Measurements from ENCODE around the gene CIRBP. TPM values are rescaled to one million over a fixed set of nuclear protein-coding genes. Genes with fewer than 3 reads are reported as not detected.

The CIRBP gene
- 162 TPM for polyA plus RNA-seq (2013, experiment 1 of 2)
- polyA plus RNA-seq (2013, experiment 2 of 2): 166 TPM

DNA sequence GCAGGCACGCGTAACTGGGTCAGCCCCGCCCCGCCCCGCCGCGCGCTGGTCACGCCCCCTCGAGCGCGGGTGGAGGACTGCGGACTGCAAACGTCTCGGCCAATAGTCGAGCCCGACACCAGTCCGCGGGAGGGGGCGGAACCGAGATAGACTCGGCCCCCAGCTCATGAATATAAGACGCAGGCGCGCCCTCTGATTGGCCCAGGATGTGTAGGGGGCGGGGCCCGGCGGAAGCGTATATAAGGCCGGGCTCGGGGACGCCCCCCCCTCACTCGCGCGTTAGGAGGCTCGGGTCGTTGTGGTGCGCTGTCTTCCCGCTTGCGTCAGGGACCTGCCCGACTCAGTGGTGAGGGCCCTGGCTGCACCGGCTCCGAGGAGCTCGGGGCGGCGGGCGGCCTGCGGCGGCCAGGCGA lies at the start of gene CIRBP:
CIRBP (plus strand) TSS at position 268 of the 413 bp plus-strand sequence. CDS start 1,602 bp downstream, outside the sequence.
- H3K27me3 ChIP-seq (ENCODE audit: insufficient read depth, low read length): peaks cover 10% of the 10 kb centered on the region
- H3K4me3 ChIP-seq (ENCODE audit: low read length): peak within 1 kb of the TSS; percentile 76
- under 1% methylated on average over 50 of the region's 50 CpGs for WGBS
- peaks cover 32% of the 10 kb centered on the region for H3K4me1 ChIP-seq (ENCODE audit: insufficient read depth, low read length)
- no peaks in the 10 kb centered on the region for H3K9me3 ChIP-seq (ENCODE audit: insufficient read depth, low read depth, low read length)
- peak within 1 kb of the TSS; percentile 96 for H3K9ac ChIP-seq (ENCODE audit: low read depth, low read length)
- peaks cover 43% of the 10 kb centered on the region for H3K36me3 ChIP-seq (ENCODE audit: insufficient read depth, low read length)
- H3K27ac ChIP-seq (ENCODE audit: low read depth, low read length): peak within 1 kb of the TSS; percentile 89

DNA sequence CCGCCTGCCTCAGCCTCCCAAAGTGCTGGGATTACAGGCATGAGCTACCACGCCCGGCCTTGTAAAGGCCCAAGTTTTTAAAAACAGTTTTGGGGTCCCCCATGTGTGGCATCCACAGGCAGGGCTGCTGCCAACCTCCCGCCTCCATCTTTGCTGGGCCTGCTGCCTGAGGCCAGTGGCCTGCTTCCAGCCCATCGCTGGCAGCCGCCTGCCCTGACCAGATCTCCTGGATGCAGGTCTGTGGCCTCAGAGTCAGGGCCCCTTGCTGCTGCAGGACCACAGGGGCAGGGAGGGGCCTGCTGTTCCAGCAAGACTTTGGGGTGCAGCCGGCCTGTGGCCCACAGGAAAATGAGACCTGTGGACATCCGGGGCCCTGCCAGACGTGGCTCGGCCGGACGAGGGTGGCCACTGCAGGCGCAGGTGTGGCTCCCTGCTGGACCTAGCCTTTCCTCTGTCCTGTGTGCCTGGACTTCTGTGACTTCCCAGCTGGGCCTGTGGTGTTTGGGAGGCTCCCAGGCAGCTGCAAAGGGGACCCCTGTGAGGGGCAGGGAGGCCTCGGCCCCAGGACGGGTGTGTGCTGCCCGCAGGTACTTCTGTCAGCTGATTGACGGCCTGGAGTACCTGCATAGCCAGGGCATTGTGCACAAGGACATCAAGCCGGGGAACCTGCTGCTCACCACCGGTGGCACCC lies 49.2 kb upstream of the CIRBP start:
- H3K36me3 ChIP-seq (ENCODE audit: insufficient read depth, low read length): peaks cover 32% of the 10 kb centered on the region
- H3K27ac ChIP-seq (ENCODE audit: low read depth, low read length): no peak overlapping the region
- no peak overlapping the region for H3K9ac ChIP-seq (ENCODE audit: low read depth, low read length)
- H3K4me3 ChIP-seq (ENCODE audit: low read length): no peak overlapping the region
- WGBS: 96% methylated on average over 19 of the region's 19 CpGs
- no peaks in the 10 kb centered on the region for H3K4me1 ChIP-seq (ENCODE audit: insufficient read depth, low read length)
- no peaks in the 10 kb centered on the region for H3K27me3 ChIP-seq (ENCODE audit: insufficient read depth, low read length)
- no peaks in the 10 kb centered on the region for H3K9me3 ChIP-seq (ENCODE audit: insufficient read depth, low read depth, low read length)

DNA sequence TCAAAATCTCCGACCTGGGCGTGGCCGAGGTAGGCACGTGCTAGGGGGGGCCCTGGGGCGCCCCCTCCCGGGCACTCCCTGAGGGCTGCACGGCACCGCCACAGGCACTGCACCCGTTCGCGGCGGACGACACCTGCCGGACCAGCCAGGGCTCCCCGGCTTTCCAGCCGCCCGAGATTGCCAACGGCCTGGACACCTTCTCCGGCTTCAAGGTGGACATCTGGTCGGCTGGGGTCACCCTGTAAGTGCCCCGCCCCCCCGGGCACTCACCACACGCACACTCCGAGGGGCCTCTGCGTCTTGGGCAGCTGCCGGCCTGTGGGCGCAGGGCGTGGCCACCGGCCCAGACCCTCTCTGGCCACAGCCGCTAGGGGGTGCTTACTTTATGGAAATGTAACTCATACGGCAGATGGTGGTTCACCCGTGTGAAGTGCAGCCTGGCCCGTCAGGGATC lies 48.6 kb upstream of the CIRBP start:
- Histone ChIP-seq H3K27me3 (ENCODE audit: insufficient read depth, low read length) (no peaks in the 10 kb centered on the region), H3K27ac (ENCODE audit: low read depth, low read length) (no peak overlapping the region), H3K9ac (ENCODE audit: low read depth, low read length) (no peak overlapping the region), H3K36me3 (ENCODE audit: insufficient read depth, low read length) (peaks cover 32% of the 10 kb centered on the region), H3K9me3 (ENCODE audit: insufficient read depth, low read depth, low read length) (no peaks in the 10 kb centered on the region), H3K4me1 (ENCODE audit: insufficient read depth, low read length) (no peaks in the 10 kb centered on the region), H3K4me3 (ENCODE audit: low read length) (no peak overlapping the region)
- WGBS: 93% methylated on average over 33 of the region's 33 CpGs

DNA sequence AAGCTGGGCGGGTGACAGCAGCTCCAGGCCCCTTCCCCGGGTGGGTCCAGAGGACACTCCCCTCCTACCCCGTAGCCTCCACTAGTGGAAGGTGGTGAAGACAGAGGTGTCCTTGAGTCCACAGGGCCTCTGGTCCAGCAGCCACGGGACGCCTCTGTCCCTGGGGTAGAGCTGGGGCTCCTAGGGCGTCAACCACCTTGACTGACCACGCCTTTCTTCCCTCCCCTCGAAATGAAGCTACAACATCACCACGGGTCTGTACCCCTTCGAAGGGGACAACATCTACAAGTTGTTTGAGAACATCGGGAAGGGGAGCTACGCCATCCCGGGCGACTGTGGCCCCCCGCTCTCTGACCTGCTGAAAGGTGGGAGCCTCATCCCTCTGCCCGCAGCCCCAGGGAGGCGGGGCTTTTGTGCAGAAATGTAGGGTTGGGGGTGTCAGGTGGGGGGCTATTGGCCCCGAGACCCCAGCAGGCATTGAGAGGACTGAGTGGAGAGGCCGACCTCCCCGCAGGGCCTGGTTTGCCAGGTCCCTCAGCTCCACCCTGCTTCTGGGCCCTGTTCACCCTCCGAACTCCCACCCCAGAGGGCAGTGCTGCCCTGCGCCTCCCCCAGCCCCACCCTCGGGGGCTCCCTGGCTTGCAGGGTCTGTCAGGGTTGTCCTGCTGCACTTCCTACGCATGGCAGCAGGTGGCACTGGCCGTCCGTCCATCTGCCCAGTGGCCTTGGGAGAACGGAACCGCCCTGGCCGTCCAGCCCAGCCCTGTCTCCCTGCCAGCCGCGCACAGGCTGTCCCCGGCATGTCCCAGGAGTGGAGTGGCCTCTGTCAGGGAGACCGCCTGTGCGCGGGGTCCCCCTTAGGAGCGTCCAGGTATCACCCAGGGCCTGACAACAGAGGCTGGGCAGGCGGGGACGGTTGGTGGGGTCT lies 47.9 kb upstream of the CIRBP start:
- Histone ChIP-seq H3K27ac (ENCODE audit: low read depth, low read length) (no peak overlapping the region), H3K36me3 (ENCODE audit: insufficient read depth, low read length) (peaks cover 32% of the 10 kb centered on the region), H3K4me1 (ENCODE audit: insufficient read depth, low read length) (no peaks in the 10 kb centered on the region), H3K9me3 (ENCODE audit: insufficient read depth, low read depth, low read length) (no peaks in the 10 kb centered on the region), H3K4me3 (ENCODE audit: low read length) (no peak overlapping the region), H3K27me3 (ENCODE audit: insufficient read depth, low read length) (no peaks in the 10 kb centered on the region), H3K9ac (ENCODE audit: low read depth, low read length) (no peak overlapping the region)
- WGBS: 89% methylated on average over 38 of the region's 38 CpGs

DNA sequence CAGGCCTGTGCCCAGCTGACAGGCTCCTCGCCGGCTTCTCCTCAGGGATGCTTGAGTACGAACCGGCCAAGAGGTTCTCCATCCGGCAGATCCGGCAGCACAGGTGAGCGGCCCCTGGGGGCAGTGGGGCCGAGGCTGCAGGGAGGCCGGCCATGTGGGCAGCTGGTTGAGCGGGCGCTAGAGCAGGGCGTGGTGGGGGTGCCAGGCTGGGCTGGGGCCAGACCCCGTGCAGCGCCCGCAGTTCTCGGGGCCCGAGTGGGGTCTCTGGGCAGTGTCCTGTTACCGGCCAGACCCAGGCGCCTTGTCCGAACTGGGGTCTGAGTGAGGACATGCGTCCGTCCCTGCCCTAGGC lies 47.3 kb upstream of the CIRBP start:
- no peak overlapping the region for H3K4me3 ChIP-seq (ENCODE audit: low read length)
- H3K36me3 ChIP-seq (ENCODE audit: insufficient read depth, low read length): peaks cover 34% of the 10 kb centered on the region
- no peak overlapping the region for H3K27ac ChIP-seq (ENCODE audit: low read depth, low read length)
- H3K9me3 ChIP-seq (ENCODE audit: insufficient read depth, low read depth, low read length): no peaks in the 10 kb centered on the region
- no peaks in the 10 kb centered on the region for H3K4me1 ChIP-seq (ENCODE audit: insufficient read depth, low read length)
- no peak overlapping the region for H3K9ac ChIP-seq (ENCODE audit: low read depth, low read length)
- 95% methylated on average over 22 of the region's 22 CpGs for WGBS
- H3K27me3 ChIP-seq (ENCODE audit: insufficient read depth, low read length): no peaks in the 10 kb centered on the region

DNA sequence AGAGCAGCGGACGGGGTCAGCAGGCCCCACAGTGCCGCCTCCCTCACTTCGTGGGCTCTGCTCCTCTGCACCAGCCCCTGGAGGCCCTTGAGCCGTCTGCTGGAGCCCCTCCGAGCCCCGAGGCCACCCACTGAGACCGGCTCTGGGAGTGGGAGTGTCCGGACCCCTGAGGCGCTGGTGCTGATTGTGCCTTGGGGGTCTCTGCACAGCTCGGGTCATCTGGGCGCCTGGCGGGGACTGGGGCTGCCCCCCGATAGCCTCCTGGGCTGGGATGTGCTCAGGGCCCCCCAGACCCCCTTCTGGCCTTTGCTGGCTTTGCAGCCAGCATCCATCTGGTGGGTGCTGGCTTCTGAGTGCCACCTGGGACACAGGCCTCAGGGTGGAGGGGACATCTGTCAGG lies 46.7 kb upstream of the CIRBP start:
- Histone ChIP-seq H3K27ac (ENCODE audit: low read depth, low read length) (no peak overlapping the region), H3K9ac (ENCODE audit: low read depth, low read length) (no peak overlapping the region), H3K36me3 (ENCODE audit: insufficient read depth, low read length) (peaks cover 38% of the 10 kb centered on the region)

DNA sequence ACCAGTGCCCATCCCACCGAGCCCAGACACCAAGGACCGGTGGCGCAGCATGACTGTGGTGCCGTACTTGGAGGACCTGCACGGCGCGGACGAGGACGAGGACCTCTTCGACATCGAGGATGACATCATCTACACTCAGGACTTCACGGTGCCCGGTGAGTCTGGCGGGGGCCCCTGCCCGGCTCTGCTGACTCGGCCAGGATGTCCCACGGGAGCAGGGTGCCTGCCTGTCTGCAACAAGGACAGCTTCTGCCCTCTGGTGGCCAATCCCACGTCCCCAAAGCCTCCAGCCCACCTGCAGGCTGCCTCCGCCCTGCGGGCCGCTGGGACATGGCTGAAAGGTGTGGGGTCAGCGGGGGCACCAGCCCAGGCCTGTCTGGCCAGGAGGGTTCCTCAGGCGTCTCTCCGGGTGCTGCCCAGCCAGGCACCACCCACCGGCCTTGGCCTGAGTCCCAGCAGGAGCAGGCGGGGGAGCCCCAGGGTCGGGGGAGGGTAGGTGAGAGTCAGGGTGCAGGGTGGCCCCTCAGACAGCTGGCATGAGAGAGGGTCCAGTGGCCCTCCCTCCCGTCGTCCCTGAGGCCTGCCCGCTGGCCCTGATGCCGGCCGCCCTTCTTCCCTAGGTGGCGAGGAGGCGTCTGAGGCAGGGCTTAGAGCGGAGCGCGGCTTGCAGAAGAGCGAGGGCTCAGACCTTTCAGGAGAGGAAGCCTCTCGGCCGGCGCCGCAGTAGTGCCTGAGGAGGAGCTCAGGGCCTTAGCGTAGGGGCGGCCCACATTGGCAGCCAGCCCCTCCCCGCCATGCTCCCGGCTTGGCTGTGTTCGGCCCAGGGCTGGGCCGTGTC lies 45.9 kb upstream of the CIRBP start:
- Histone ChIP-seq H3K4me3 (ENCODE audit: low read length) (no peak overlapping the region), H3K9ac (ENCODE audit: low read depth, low read length) (no peak overlapping the region), H3K4me1 (ENCODE audit: insufficient read depth, low read length) (no peaks in the 10 kb centered on the region), H3K9me3 (ENCODE audit: insufficient read depth, low read depth, low read length) (no peaks in the 10 kb centered on the region), H3K27me3 (ENCODE audit: insufficient read depth, low read length) (no peaks in the 10 kb centered on the region), H3K27ac (ENCODE audit: low read depth, low read length) (0 out of 2 replicates have a peak overlapping the region, but pooled peaks have one; percentile 25), H3K36me3 (ENCODE audit: insufficient read depth, low read length) (peaks cover 43% of the 10 kb centered on the region)
- 92% methylated on average over 48 of the region's 48 CpGs for WGBS

More for the DNA sequence above, 46.7 kb upstream of the CIRBP start:
- 91% methylated on average over 14 of the region's 14 CpGs for WGBS
- Histone ChIP-seq H3K9me3 (ENCODE audit: insufficient read depth, low read depth, low read length) (no peaks in the 10 kb centered on the region), H3K4me3 (ENCODE audit: low read length) (no peak overlapping the region), H3K27me3 (ENCODE audit: insufficient read depth, low read length) (no peaks in the 10 kb centered on the region), H3K4me1 (ENCODE audit: insufficient read depth, low read length) (no peaks in the 10 kb centered on the region)

DNA sequence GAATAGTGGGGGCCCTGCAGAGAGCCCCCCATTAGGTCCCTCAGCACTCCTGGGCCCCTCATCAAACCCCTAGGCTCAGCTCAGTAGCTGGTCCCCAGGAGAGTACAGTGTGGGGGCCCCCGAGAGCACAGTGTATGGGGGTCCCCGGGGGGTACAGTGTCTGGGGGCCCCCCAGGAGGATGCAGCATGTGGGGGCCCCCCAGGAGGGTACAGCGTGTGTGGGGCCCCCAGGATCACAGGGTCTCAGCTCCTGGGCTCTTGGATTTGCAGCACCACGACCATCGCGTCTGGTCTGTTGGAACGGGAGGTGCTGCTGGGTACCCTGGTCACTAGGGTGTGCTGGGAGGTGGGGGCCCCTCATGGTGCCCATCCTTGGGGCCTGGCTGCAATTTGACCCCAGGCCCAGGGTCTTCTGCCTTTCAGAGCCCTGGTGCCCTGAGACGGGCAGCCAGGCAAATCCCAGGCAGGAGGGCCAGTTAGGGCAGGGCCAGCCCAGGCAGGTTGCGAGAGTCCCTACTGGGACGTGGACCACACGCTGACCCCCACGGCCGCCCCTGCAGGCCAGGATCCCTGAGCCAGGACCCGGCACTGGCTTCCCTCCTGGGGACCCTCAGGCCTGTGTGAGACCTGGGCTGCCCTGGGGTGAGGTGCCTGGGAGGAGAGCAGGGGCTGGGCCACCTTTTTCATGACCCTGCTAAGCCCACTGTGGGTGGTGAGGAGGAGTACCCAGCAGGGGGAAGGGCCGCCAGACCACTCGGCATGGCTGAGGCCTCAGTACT lies 44.9 kb upstream of the CIRBP start:
- Histone ChIP-seq H3K4me1 (ENCODE audit: insufficient read depth, low read length) (no peaks in the 10 kb centered on the region), H3K4me3 (ENCODE audit: low read length) (no peak overlapping the region), H3K9ac (ENCODE audit: low read depth, low read length) (no peak overlapping the region), H3K9me3 (ENCODE audit: insufficient read depth, low read depth, low read length) (no peaks in the 10 kb centered on the region), H3K27me3 (ENCODE audit: insufficient read depth, low read length) (no peaks in the 10 kb centered on the region), H3K27ac (ENCODE audit: low read depth, low read length) (no peak overlapping the region), H3K36me3 (ENCODE audit: insufficient read depth, low read length) (peaks cover 43% of the 10 kb centered on the region)
- 96% methylated on average over 16 of the region's 16 CpGs for WGBS

DNA sequence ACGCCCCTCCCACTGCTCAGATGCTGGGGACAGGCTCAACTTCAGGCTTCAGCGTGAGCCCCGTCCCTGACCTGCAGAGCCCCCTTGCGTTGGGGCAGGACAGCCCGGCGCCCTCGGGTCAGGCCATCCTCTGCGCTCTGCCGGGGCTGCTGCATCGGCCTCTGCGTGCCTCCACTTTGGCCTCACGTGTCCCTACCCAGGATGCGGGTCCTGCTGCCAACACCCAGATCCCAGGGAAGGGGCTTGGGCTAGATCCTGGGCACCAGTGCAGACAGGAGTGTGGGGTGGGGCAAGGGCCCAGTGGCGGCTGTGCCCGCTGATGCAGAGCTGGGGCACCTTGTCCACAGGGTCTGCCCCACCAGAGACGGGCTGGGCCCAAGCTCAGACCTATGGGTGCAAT lies 44.3 kb upstream of the CIRBP start:
- Histone ChIP-seq H3K9me3 (ENCODE audit: insufficient read depth, low read depth, low read length) (no peaks in the 10 kb centered on the region), H3K36me3 (ENCODE audit: insufficient read depth, low read length) (peaks cover 43% of the 10 kb centered on the region), H3K4me3 (ENCODE audit: low read length) (no peak overlapping the region), H3K27ac (ENCODE audit: low read depth, low read length) (no peak overlapping the region), H3K4me1 (ENCODE audit: insufficient read depth, low read length) (no peaks in the 10 kb centered on the region), H3K27me3 (ENCODE audit: insufficient read depth, low read length) (no peaks in the 10 kb centered on the region), H3K9ac (ENCODE audit: low read depth, low read length) (no peak overlapping the region)
- 90% methylated on average over 16 of the region's 16 CpGs for WGBS

DNA sequence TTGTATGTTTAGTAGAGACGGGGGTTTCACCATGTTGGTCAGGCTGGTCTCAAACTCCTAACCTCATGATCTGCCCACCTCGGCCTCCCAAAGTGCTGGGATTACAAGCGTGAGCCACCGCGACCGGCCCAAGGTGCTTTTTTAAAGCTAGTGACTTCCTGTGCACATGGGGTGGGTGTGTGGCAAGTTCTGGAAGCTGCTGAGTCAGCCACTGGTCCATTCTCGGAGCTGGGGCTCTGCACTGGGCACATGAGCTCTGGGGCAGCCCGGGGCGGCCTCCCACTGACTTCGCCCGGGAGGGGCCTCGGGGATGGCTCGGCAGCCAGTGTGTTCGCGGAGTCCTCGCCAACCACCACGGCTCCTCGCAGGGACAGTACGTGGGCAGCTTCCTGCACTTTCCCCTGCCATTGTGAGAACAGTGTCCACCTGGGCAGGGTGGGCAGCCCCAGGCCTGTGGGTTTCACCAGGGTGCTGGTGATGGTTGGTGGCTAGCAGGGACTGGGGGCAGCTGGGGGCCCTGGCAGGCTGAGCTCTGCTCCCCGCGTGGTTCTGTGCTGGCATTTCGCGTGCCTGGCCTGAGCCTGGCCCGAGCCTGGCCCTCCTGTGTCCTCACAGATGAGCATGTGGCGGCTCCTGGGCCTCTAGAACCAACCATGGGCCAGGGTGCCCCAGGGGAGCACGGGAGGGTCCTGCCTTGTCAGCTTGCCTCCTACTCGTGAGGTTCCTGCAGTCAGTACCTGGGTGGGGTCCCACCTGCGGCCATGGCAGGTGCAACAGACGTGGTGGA lies 43.5 kb upstream of the CIRBP start:
- WGBS: 93% methylated on average over 29 of the region's 29 CpGs
- no peaks in the 10 kb centered on the region for H3K4me1 ChIP-seq (ENCODE audit: insufficient read depth, low read length)
- no peaks in the 10 kb centered on the region for H3K27me3 ChIP-seq (ENCODE audit: insufficient read depth, low read length)
- H3K4me3 ChIP-seq (ENCODE audit: low read length): no peak overlapping the region
- H3K27ac ChIP-seq (ENCODE audit: low read depth, low read length): no peak overlapping the region
- no peak overlapping the region for H3K9ac ChIP-seq (ENCODE audit: low read depth, low read length)
- H3K9me3 ChIP-seq (ENCODE audit: insufficient read depth, low read depth, low read length): no peaks in the 10 kb centered on the region
- H3K36me3 ChIP-seq (ENCODE audit: insufficient read depth, low read length): peaks cover 42% of the 10 kb centered on the region
